ENCODE results near the gene GFER. TPM values are rescaled to one million over a fixed set of nuclear protein-coding genes. Genes with fewer than 3 reads are reported as not detected.

Gene GFER
- total and polyA plus RNA-seq, 9 donors: 14.7 to 23.8 (median 17.8) TPM

GRCh38 chr16:2016407-2016922, 32.5 kb downstream of the GFER start:
- no peaks in the 10 kb centered on the region for H3K36me3 ChIP-seq (ENCODE audit: control insufficient read depth, insufficient read depth, low read length)
- no peak overlapping the region for H3K27ac ChIP-seq (ENCODE audit: low read length)
- H3K27me3 ChIP-seq (ENCODE audit: control insufficient read depth, insufficient read depth, low read length): peaks cover 25% of the 10 kb centered on the region
- 22% methylated on average over 12 of the region's 13 CpGs for WGBS (ENCODE audit: insufficient coverage)
- H3K4me3 ChIP-seq (ENCODE audit: low read length): no peak overlapping the region
- H3K9me3 ChIP-seq (replicated peaks; ENCODE audit: control insufficient read depth, low read depth, low read length): no peaks in the 10 kb centered on the region
- peaks cover 28% of the 10 kb centered on the region for H3K4me1 ChIP-seq (ENCODE audit: control insufficient read depth, insufficient read depth, low read length)
- DNase-seq: no peak

DNA sequence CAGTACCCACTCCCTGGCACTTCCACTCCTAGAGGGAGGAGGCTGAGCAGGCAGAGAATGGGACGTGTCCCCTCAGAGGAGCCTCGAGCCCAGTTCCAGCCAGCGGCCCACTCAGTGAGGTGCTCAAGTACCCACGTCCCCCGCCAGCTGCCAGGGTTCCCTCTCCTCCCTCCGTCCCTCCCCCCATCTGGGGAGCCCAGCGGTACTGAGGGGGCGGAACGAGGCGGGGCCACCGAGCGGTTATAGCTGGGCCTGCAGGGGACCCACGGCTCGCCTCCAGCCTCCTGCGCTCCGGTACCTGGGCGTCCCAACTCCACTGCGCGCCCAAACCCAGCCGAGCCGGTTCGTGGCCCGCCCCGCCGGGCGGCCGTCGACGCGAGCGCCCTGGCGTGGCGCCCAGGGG, 35.5 kb downstream of the GFER start, which contains the start of gene NPW:
Gene NPW, plus strand, starts transcription at position 268 of the 403 bp plus-strand sequence.
- no peak for DNase-seq
- Histone ChIP-seq H3K4me1 (ENCODE audit: control insufficient read depth, insufficient read depth, low read length) (peaks cover 46% of the 10 kb centered on the region), H3K36me3 (ENCODE audit: control insufficient read depth, insufficient read depth, low read length) (no peaks in the 10 kb centered on the region), H3K27ac (ENCODE audit: low read length) (no peak within 1 kb of the TSS), H3K4me3 (ENCODE audit: low read length) (peak within 1 kb of the TSS; percentile 21), H3K9me3 (replicated peaks; ENCODE audit: control insufficient read depth, low read depth, low read length) (no peaks in the 10 kb centered on the region), H3K27me3 (ENCODE audit: control insufficient read depth, insufficient read depth, low read length) (peaks cover 29% of the 10 kb centered on the region)
- 1% methylated on average over 32 of the region's 33 CpGs for WGBS (ENCODE audit: insufficient coverage)

- Histone ChIP-seq H3K27me3 (ENCODE audit: control insufficient read depth, insufficient read depth, low read length) (peaks cover 29% of the 10 kb centered on the region), H3K36me3 (ENCODE audit: control insufficient read depth, insufficient read depth, low read length) (no peaks in the 10 kb centered on the region), H3K27ac (ENCODE audit: low read length) (no peak overlapping the region), H3K4me3 (ENCODE audit: low read length) (peak overlapping the region; percentile 21), H3K4me1 (ENCODE audit: control insufficient read depth, insufficient read depth, low read length) (peaks cover 46% of the 10 kb centered on the region), H3K9me3 (replicated peaks; ENCODE audit: control insufficient read depth, low read depth, low read length) (no peaks in the 10 kb centered on the region)
- DNase-seq: no peak
- WGBS (ENCODE audit: insufficient coverage): under 1% methylated on average over 92 of the region's 96 CpGs
These were observed 36.2 kb downstream of the GFER start for GRCh38 chr16:2019921-2020831.

GRCh38 chr16:2022723-2023091, 38.7 kb downstream of the GFER start:
- 0% methylated on average over 10 of the region's 14 CpGs for WGBS (ENCODE audit: insufficient coverage)
- Histone ChIP-seq H3K4me3 (ENCODE audit: low read length) (peak overlapping the region; percentile 39), H3K4me1 (ENCODE audit: control insufficient read depth, insufficient read depth, low read length) (peaks cover 52% of the 10 kb centered on the region), H3K36me3 (ENCODE audit: control insufficient read depth, insufficient read depth, low read length) (no peaks in the 10 kb centered on the region), H3K27me3 (ENCODE audit: control insufficient read depth, insufficient read depth, low read length) (peaks cover 36% of the 10 kb centered on the region), H3K9me3 (replicated peaks; ENCODE audit: control insufficient read depth, low read depth, low read length) (no peaks in the 10 kb centered on the region), H3K27ac (ENCODE audit: low read length) (no peak overlapping the region)
- peak; percentile 50 for DNase-seq

DNA sequence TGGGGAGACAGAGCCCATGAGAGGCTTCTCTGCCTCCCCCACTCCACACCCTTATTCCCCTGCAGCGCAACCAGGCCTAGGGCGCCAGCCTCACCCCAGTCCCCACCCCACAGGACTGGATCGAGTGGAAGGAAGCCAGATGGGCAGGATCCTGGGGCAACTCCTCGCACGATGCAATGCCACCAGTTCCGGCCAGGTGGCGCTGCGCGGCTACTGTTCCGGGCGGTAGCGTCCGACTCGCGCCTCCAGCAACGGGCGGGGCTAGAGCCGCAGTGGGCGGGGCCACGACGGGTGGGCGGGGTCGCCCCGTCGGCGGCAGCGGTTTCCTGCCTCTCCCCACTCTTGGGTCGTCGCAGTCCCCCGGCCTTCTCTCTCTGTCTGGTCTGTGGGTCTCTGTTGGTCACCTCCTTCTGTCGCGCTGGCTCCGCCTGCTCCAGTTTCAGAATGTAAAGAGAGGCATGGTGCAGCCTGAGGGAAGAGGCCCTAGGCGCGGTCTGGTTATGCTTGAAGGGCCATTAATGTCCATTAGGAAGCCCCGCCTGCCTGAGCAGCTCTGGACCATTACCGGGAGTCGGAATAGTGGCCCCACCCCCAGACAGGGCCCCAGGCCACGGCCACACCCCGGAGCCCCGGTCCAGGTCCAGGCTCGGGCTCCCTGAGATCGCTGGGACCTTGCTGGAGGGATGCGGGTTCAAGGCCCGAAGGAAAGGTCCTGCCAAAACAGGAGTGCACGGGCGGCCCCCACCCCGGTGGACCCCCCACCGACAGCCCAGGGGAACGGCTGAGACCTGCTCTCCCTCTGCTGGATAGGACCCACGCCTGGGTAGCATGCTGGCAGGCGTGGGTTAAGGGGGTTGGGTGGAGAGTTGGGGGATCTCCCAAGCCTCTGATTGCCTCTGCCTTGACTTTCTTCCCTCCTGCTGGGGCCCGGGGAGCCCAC, 39.4 kb downstream of the GFER start:
- Histone ChIP-seq H3K4me1 (ENCODE audit: control insufficient read depth, insufficient read depth, low read length) (peaks cover 59% of the 10 kb centered on the region), H3K27me3 (ENCODE audit: control insufficient read depth, insufficient read depth, low read length) (peaks cover 33% of the 10 kb centered on the region), H3K27ac (ENCODE audit: low read length) (peak overlapping the region; percentile 83), H3K36me3 (ENCODE audit: control insufficient read depth, insufficient read depth, low read length) (no peaks in the 10 kb centered on the region), H3K4me3 (ENCODE audit: low read length) (peak overlapping the region; percentile 39), H3K9me3 (replicated peaks; ENCODE audit: control insufficient read depth, low read depth, low read length) (no peaks in the 10 kb centered on the region)
- peak; percentile 93 for DNase-seq
- 6% methylated on average over 45 of the region's 53 CpGs for WGBS (ENCODE audit: insufficient coverage)

GRCh38 chr16:2024032-2024420, 40.0 kb downstream of the GFER start:
- H3K4me3 ChIP-seq (ENCODE audit: low read length): no peak overlapping the region

GRCh38 chr16:2025251-2025650, 41.3 kb downstream of the GFER start:
- H3K36me3 ChIP-seq (ENCODE audit: control insufficient read depth, insufficient read depth, low read length): peaks cover 7% of the 10 kb centered on the region
- no peaks in the 10 kb centered on the region for H3K9me3 ChIP-seq (replicated peaks; ENCODE audit: control insufficient read depth, low read depth, low read length)
- peaks cover 19% of the 10 kb centered on the region for H3K27me3 ChIP-seq (ENCODE audit: control insufficient read depth, insufficient read depth, low read length)
- DNase-seq: no peak
- H3K4me1 ChIP-seq (ENCODE audit: control insufficient read depth, insufficient read depth, low read length): peaks cover 62% of the 10 kb centered on the region
- H3K4me3 ChIP-seq (ENCODE audit: low read length): no peak overlapping the region
- H3K27ac ChIP-seq (ENCODE audit: low read length): no peak overlapping the region
- WGBS (ENCODE audit: insufficient coverage): 88% methylated on average over 14 of the region's 14 CpGs

More at GRCh38 chr16:2024032-2024420, 40.0 kb downstream of the GFER start:
- Histone ChIP-seq H3K4me1 (ENCODE audit: control insufficient read depth, insufficient read depth, low read length) (peaks cover 64% of the 10 kb centered on the region), H3K27ac (ENCODE audit: low read length) (peak overlapping the region; percentile 83), H3K36me3 (ENCODE audit: control insufficient read depth, insufficient read depth, low read length) (no peaks in the 10 kb centered on the region), H3K9me3 (replicated peaks; ENCODE audit: control insufficient read depth, low read depth, low read length) (no peaks in the 10 kb centered on the region), H3K27me3 (ENCODE audit: control insufficient read depth, insufficient read depth, low read length) (peaks cover 30% of the 10 kb centered on the region)
- 79% methylated on average over 12 of the region's 12 CpGs for WGBS (ENCODE audit: insufficient coverage)
- DNase-seq: no peak

GRCh38 chr16:2025878-2026460, 42.0 kb downstream of the GFER start:
- Histone ChIP-seq H3K9me3 (replicated peaks; ENCODE audit: control insufficient read depth, low read depth, low read length) (no peaks in the 10 kb centered on the region), H3K27me3 (ENCODE audit: control insufficient read depth, insufficient read depth, low read length) (peaks cover 12% of the 10 kb centered on the region), H3K36me3 (ENCODE audit: control insufficient read depth, insufficient read depth, low read length) (peaks cover 8% of the 10 kb centered on the region), H3K4me3 (ENCODE audit: low read length) (no peak overlapping the region), H3K27ac (ENCODE audit: low read length) (no peak overlapping the region), H3K4me1 (ENCODE audit: control insufficient read depth, insufficient read depth, low read length) (peaks cover 55% of the 10 kb centered on the region)
- DNase-seq: no peak
- WGBS (ENCODE audit: insufficient coverage): 85% methylated on average over 15 of the region's 16 CpGs

- peak; percentile 57 for DNase-seq
These were observed 42.5 kb downstream of the GFER start, which contains the start of gene NHERF2 for GRCh38 chr16:2026461-2027023. Gene NHERF2 (plus strand): TSS chr16:2026902. CDS start chr16:2027006, 104 bp downstream.

More at GRCh38 chr16:2026461-2027023, 42.5 kb downstream of the GFER start, which contains the start of gene NHERF2:
- Histone ChIP-seq H3K27ac (ENCODE audit: low read length) (no peak within 1 kb of the TSS), H3K9me3 (replicated peaks; ENCODE audit: control insufficient read depth, low read depth, low read length) (no peaks in the 10 kb centered on the region), H3K27me3 (ENCODE audit: control insufficient read depth, insufficient read depth, low read length) (peaks cover 10% of the 10 kb centered on the region), H3K36me3 (ENCODE audit: control insufficient read depth, insufficient read depth, low read length) (peaks cover 8% of the 10 kb centered on the region), H3K4me1 (ENCODE audit: control insufficient read depth, insufficient read depth, low read length) (peaks cover 58% of the 10 kb centered on the region), H3K4me3 (ENCODE audit: low read length) (peak within 1 kb of the TSS; percentile 50)
- 2% methylated on average over 45 of the region's 59 CpGs for WGBS (ENCODE audit: insufficient coverage)

Measured in muscle of leg (tissue), 11 donors.